Small intestine (tissue), 7 donors: ENCODE measurements around the gene UBAC1. TPM values are rescaled to one million over a fixed set of nuclear protein-coding genes. Genes with fewer than 3 reads are reported as not detected.
"Not testable (repeated sequence)": the region's sequence is repeated elsewhere in the genome, so short reads cannot be mapped to it uniquely, and the experiment has no call there.

ENCODE experiments used
- DNase-seq, 2 donors: peaks; one replicate each; pipeline versions ENCODE4 v3.0.0 to v3.0.0-alpha.2; 2013
- FAIRE-seq: peaks from 2 replicates; lab custom pipeline; 2012; peaks lifted over from hg19 to GRCh38; lab: Jason Lieb, UNC
- H3K27ac ChIP-seq, 3 donors: one replicate each; pipeline ENCODE4 v1.5.1; 2013; ENCODE audit warnings: low read length in 2 of 3, mild to moderate bottlenecking in 2 of 3, control low read depth in 1 of 3, inconsistent platforms in 1 of 3, low read depth in 1 of 3, moderate library complexity in 1 of 3
- H3K27me3 ChIP-seq, 3 donors: one replicate each; pipeline ENCODE4 v1.6.1; 2013; ENCODE audit warnings: low read length in 3 of 3, inconsistent platforms in 1 of 3; ENCODE audit not compliant: control insufficient read depth in 3 of 3, insufficient read depth in 3 of 3
- H3K36me3 ChIP-seq, 3 donors: one replicate each; pipeline ENCODE4 v1.6.1; 2013; ENCODE audit warnings: low read length in 3 of 3, inconsistent platforms in 1 of 3, low read depth in 1 of 3, mild to moderate bottlenecking in 1 of 3, moderate library complexity in 1 of 3; ENCODE audit not compliant: control insufficient read depth in 3 of 3, insufficient read depth in 2 of 3
- H3K4me1 ChIP-seq, 3 donors: one replicate each; pipeline ENCODE4 v1.6.1; 2013; ENCODE audit warnings: low read length in 2 of 3, inconsistent platforms in 1 of 3, low read depth in 1 of 3, mild to moderate bottlenecking in 1 of 3, moderate library complexity in 1 of 3; ENCODE audit not compliant: control insufficient read depth in 3 of 3, insufficient read depth in 2 of 3
- H3K4me3 ChIP-seq, 3 donors: one replicate each; pipeline ENCODE4 v1.5.1; 2013; ENCODE audit warnings: low read length in 3 of 3, control low read depth in 1 of 3, inconsistent platforms in 1 of 3, low read depth in 1 of 3, mild to moderate bottlenecking in 1 of 3, moderate library complexity in 1 of 3
- H3K9me3 ChIP-seq, 2 donors: one replicate each; pipeline ENCODE4 v1.6.1; 2013; ENCODE audit warnings: low read depth in 1 of 2, low read length in 1 of 2; ENCODE audit not compliant: control insufficient read depth in 2 of 2, insufficient read depth in 1 of 2
- WGBS, 3 donors: extraction: QIAGEN DNeasy Blood & Tissue Kit; methylation state at CpG; one replicate each; pipeline ENCODE4 v1.1.7; 2013; 5-methylcytosine and 5-hydroxymethylcytosine counted together
- polyA plus RNA-seq, 4 donors: library from polyadenylated mRNA; stranded (reverse) in 3 of 4; unstranded in 1 of 4; fragments of 200-250 nt in 3 of 4; fragments of 120-200 nt in 1 of 4; gene quantifications; one replicate each; pipeline versions ENCODE4 v1.2.1 to v1.2.3, GENCODE V29; 2013
- donor health status: healthy with polysubstance abuse.
- donor health status: control.
- donor health status: control.
- donor health status: Bipolar disorder and iron deficiency.
- donor health status: healthy.

Gene UBAC1
- polyA plus RNA-seq, 4 donors, result 19.9 to 78.5 (median 63.3) TPM

DNA sequence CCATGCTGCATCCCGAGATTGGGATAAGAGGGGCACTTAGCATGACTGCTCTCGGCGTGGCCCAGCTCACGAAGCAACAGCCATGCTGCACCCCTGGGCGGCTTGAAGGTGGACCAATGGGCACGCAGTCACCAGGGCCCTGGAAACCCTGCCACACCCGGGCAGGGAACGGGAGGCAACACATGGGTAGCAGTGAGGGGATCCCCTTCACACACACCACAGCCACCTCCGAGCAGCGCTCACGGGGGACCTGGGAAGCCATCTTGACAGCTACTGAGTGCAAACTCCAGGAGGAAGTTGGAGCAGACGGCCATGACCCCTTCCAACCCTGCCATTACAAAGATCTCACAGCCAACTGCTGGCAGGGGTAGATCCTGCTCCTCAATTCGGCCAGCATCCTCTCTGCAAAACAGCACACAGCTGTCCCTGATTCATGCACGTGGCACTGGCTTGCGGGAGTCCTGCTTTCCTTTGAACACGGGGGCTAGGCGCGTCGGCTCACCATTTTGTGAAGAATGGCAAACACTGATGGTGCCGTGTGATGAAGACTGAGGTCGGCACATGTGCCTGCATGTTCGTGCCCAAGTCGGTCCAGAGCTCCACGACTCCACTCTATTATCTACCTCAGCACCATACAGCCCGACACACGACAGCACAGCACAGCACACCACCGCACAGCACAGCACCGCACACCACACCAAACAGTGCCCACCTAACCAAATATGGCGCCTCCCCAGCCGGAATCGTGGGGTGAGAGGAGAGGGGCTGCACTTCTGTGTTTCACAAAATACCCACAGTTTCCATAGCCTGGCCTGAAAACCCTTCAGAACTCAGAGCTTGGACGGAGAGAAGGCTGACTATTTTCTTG, 5.0 kb downstream of the UBAC1 start:
- WGBS, 3 donors, result 89 to 91% (median 91%) methylated on average over 32 of the region's 32 CpGs
- Histone ChIP-seq H3K9me3 (no peaks in the 10 kb centered on the region), H3K4me3 (no peak overlapping the region), H3K27ac (no peak overlapping the region), H3K4me1 (no peaks in the 10 kb centered on the region), H3K36me3 (peaks cover 3 to 40% (median 10%) of the 10 kb centered on the region in 3 donors), H3K27me3 (no peaks in the 10 kb centered on the region)
- FAIRE-seq (no peak), DNase-seq (no peak)

DNA sequence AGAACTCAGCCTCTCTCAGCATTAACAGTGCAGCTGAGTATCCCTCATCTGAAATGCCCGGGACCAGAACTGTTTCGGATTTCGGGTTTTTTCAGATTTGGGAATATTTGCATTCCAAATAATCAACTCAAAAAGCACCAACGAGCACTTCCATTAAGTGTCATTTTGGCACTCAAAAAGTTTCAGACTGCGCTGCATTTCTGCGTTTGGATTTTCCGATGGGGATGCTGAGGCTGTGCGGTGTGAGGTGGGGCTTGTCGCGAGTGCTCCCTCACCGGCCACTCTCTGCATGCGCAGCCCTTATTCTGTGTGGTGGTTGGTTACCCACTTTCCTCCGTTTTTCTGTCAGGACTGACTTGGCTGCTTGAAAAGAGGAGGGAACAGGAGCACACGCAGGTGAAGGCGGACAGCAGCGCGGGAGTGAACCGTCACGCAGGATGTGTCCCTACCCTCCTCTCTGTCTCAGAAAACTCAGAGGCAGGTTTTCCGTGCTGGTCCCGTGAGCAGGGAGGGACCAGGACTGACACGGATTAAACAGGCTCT, 8.4 kb downstream of the UBAC1 start:
- Histone ChIP-seq H3K36me3 (peaks cover 3 to 60% (median 12%) of the 10 kb centered on the region in 3 donors), H3K4me3 (no peak overlapping the region), H3K27me3 (no peaks in the 10 kb centered on the region), H3K4me1 (no peaks in the 10 kb centered on the region), H3K9me3 (no peaks in the 10 kb centered on the region), H3K27ac (no peak overlapping the region)
- DNase-seq (no peak), FAIRE-seq (no peak)
- 94 to 95% (median 94%) methylated on average over 22 of the region's 22 CpGs for WGBS, 3 donors

DNA sequence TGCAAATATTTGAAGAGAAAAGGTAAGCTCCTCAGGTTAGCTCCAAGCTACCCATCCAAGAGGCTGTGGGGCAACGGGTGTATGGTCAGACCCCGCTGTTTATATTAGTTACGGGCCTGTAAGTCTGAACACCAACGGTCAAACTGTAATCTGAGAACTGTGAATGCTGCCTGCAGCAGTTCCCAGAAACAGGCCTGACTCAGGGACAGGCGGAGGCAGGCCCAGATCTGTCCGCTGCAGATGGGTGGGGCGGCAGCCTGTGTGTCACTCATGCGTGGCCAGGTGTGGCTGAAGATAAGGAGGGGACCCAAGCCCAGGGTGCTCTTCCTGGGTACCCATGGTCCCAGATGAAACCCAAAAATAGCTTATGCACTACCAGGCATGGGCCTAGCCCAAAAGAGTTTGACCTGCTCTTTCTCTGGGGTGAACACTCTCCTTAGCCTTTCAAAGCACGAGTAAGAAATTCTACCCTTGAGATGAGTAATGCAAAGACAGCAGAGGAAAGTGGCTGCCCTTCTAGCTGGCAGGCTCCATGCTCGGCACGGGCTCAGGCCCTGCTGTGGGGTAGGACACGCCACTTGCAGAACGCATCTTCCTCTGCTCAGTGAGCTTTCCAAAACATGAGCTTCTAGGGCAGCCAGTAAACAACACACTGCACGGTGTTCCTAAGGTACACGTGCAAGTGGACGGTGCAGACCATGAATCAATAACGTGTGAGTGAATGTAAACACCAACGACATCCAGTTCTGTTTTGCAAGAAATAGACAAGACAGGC, 9.1 kb downstream of the UBAC1 start:
- Histone ChIP-seq H3K4me3 (no peak overlapping the region), H3K27me3 (no peaks in the 10 kb centered on the region), H3K4me1 (no peaks in the 10 kb centered on the region), H3K9me3 (no peaks in the 10 kb centered on the region), H3K36me3 (peaks cover 3 to 66% (median 14%) of the 10 kb centered on the region in 3 donors), H3K27ac (no peak overlapping the region)
- no peak for FAIRE-seq
- WGBS, 3 donors, result 79 to 86% (median 84%) methylated on average over 18 of the region's 18 CpGs
- no peak for DNase-seq

DNA sequence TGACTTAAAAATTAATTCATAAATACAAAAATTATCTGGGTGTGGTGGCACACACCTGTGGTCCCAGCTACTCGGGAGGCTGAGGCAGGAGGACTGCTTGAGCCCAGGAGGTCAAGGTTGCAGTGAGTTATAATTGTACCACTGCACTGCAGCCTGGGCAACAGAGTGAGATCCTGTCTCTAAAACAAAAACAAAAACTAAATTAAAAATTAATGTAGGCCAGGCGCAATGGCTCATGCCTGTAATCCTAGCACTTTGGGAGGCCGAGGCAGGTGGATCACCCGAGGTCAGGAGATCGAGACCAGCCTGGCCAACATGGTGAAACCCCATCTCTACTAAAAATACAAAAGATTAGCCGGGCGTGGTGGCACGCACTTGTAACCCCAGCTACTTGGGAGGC, 9.9 kb downstream of the UBAC1 start:
- not testable (repeated sequence) for H3K4me1 ChIP-seq, DNase-seq, H3K9me3 ChIP-seq, H3K4me3 ChIP-seq, FAIRE-seq, H3K27me3 ChIP-seq, H3K27ac ChIP-seq
- whole genome bisulfite sequencing, 3 donors, result 96 to 98% (median 97%) methylated on average over 8 of the region's 8 CpGs
- peaks cover 9 to 73% (median 17%) of the 10 kb centered on the region in 3 donors for H3K36me3 ChIP-seq

DNA sequence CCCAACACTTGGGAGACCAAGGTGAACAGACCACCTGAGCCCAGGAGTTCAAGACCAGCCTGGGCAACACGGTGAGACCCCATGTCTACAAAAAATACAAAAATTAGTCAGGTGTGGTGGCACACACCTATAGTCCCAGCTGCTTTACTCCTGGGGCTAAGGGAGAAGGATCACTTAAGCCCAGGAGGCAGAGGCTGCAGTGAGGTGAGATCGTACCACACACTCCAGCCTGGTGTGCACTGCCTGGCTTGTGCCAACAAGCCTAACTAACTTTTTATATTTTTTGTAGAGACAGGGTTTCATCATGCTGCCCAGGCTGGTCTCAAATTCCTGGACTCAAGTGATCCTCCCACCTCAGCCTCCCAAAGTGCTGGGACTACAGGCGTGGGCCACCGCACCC, 10.3 kb downstream of the UBAC1 start:
- not testable (repeated sequence) for H3K27me3 ChIP-seq, FAIRE-seq, H3K4me3 ChIP-seq, H3K27ac ChIP-seq, DNase-seq, H3K9me3 ChIP-seq, H3K4me1 ChIP-seq
- H3K36me3 ChIP-seq, result peaks cover 12 to 76% (median 21%) of the 10 kb centered on the region in 3 donors
- WGBS, 3 donors, result 91 to 97% (median 96%) methylated on average over 4 of the region's 4 CpGs

DNA sequence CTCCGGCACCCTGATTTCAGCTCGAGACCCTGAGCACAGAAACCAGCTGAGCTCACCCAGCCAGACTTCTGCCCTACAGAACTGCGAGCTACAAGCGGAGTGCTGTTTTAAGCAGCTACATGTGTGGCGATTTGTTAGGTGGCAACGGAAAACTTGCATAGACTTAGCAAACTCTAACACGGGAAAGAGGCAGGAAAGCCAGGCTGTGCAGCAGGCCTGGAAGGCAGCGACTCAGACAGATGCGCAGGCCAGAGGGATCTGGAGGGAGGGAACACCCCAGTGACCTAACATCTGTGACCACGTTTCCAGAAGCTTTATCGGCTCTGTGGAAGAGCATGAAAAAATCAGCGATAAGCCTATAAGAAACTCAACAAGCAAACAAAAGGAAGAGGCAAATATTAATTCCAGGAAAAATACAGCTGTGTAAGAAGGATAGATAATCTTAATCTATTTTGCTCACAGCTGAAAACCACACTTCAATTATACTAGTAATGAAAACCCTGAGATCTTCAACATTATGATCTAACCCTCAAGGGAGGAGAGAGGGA, 11.0 kb downstream of the UBAC1 start:
- FAIRE-seq (no peak), DNase-seq (no peak)
- Histone ChIP-seq H3K27me3 (no peaks in the 10 kb centered on the region), H3K4me1 (no peaks in the 10 kb centered on the region), H3K27ac (no peak overlapping the region), H3K36me3 (peaks cover 19 to 82% (median 26%) of the 10 kb centered on the region in 3 donors), H3K9me3 (no peaks in the 10 kb centered on the region), H3K4me3 (no peak overlapping the region)
- 96% methylated on average over 12 of the region's 12 CpGs for WGBS, 3 donors

DNA sequence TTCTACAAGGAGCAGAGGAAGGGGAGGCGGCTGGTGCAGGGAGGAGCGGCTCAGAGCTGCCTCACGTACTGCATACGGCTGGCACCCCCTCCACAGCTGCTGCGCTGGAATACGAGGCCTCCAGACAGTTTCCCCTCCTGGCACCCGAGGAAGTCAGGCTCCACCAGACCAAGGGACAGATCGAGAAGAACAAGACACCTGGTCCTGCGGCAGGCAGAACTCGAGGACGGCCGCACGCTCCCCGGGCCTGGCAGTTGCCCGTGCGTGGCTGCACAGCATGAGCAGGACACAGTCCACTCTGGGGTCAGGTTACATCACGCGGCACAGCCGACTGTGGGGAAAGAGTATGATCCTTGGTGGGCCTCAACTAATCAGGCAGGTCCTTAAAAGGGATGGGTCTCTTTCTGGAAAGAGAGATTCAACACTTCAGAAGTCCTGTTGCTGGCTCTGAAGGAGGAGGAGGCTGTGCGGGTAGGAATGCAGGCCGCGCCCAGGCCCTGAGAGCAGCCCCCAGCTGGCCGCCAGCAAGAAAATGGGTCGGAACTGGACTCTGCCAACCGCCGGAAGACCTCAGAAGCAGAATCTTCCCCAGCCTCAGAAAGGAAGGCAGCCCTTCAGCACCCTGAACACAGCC, 11.6 kb downstream of the UBAC1 start:
- H3K4me3 ChIP-seq, result no peak overlapping the region
- no peak overlapping the region for H3K27ac ChIP-seq
- no peaks in the 10 kb centered on the region for H3K27me3 ChIP-seq
- no peaks in the 10 kb centered on the region for H3K4me1 ChIP-seq
- WGBS, 3 donors, result 92 to 93% (median 93%) methylated on average over 26 of the region's 26 CpGs
- H3K9me3 ChIP-seq, result no peaks in the 10 kb centered on the region
- no peak for FAIRE-seq
- peaks cover 17 to 83% (median 26%) of the 10 kb centered on the region in 3 donors for H3K36me3 ChIP-seq
- DNase-seq, result no peak

DNA sequence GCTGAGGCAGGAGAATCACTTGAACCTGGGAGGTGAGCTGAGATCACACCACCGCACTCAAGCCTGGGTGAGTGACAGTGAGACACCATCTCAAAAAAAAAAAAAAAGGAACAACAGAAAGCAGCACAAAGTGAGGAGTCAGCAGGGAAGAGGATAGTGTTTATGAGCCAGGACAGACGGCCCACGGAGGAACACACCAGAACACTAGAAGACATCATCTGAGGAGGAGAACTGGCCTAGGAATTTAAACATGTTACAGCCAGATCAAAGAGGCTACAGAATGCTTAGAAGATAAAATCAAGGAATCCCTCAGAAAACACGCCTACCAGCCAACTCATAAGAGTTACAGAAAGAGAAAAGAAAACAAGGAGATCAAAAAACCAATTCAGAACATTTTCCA, 12.2 kb downstream of the UBAC1 start:
- DNase-seq (no peak), FAIRE-seq (no peak)
- 83 to 94% (median 91%) methylated on average over 4 of the region's 4 CpGs for WGBS, 3 donors
- no peaks in the 10 kb centered on the region for H3K4me1 ChIP-seq
- no peaks in the 10 kb centered on the region for H3K27me3 ChIP-seq
- H3K27ac ChIP-seq, result no peak overlapping the region
- H3K36me3 ChIP-seq, result peaks cover 22 to 84% (median 29%) of the 10 kb centered on the region in 3 donors
- no peak overlapping the region for H3K4me3 ChIP-seq
- H3K9me3 ChIP-seq, result no peaks in the 10 kb centered on the region
